IPS-15b (cell line): ENCODE data around the gene TBC1D17.

Experiments used
- H3K27me3 ChIP-seq: one replicate; pipeline ENCODE4 v1.6.1; 2013; ENCODE audit warnings: low read length; ENCODE audit not compliant: control insufficient read depth, insufficient read depth
- H3K36me3 ChIP-seq: one replicate; pipeline ENCODE4 v1.6.1; 2013; ENCODE audit warnings: low read length; ENCODE audit not compliant: control insufficient read depth, insufficient read depth
- H3K4me1 ChIP-seq: one replicate; pipeline ENCODE4 v1.6.1; 2013; ENCODE audit warnings: mild to moderate bottlenecking, low read length; ENCODE audit not compliant: control insufficient read depth, insufficient read depth
- H3K4me3 ChIP-seq: one replicate; pipeline ENCODE4 v1.5.1; 2013; ENCODE audit warnings: low read depth, low read length
- H3K9ac ChIP-seq: one replicate; pipeline ENCODE4 v1.6.1; 2013; ENCODE audit warnings: low read depth, mild to moderate bottlenecking, low read length
- H3K9me3 ChIP-seq: one replicate; pipeline ENCODE4 v1.6.1; 2013; ENCODE audit warnings: mild to moderate bottlenecking, low read length; ENCODE audit not compliant: control insufficient read depth, insufficient read depth

TBC1D17 gene

GRCh38 chr19:49875177-49875576, 2.3 kb upstream of the TBC1D17 start:
- Histone ChIP-seq H3K27me3 (no peaks in the 10 kb centered on the region), H3K4me1 (peaks cover 5% of the 10 kb centered on the region), H3K4me3 (peak overlapping the region; percentile 99), H3K9me3 (no peaks in the 10 kb centered on the region), H3K36me3 (peaks cover 10% of the 10 kb centered on the region), H3K9ac (peak overlapping the region; percentile 100)

GRCh38 chr19:49875857-49876421, 1.6 kb upstream of the TBC1D17 start:
- no peaks in the 10 kb centered on the region for H3K27me3 ChIP-seq
- H3K4me3 ChIP-seq = peak overlapping the region; percentile 99
- peaks cover 5% of the 10 kb centered on the region for H3K4me1 ChIP-seq
- H3K36me3 ChIP-seq = peaks cover 17% of the 10 kb centered on the region
- peak overlapping the region; percentile 100 for H3K9ac ChIP-seq
- no peaks in the 10 kb centered on the region for H3K9me3 ChIP-seq

- no peaks in the 10 kb centered on the region for H3K9me3 ChIP-seq
- peak overlapping the region; percentile 100 for H3K9ac ChIP-seq
- peaks cover 5% of the 10 kb centered on the region for H3K4me1 ChIP-seq
- peak overlapping the region; percentile 99 for H3K4me3 ChIP-seq
- H3K27me3 ChIP-seq = no peaks in the 10 kb centered on the region
- H3K36me3 ChIP-seq = peaks cover 23% of the 10 kb centered on the region
These were observed 981 bp upstream of the TBC1D17 start for GRCh38 chr19:49876422-49877019.

- peaks cover 38% of the 10 kb centered on the region for H3K36me3 ChIP-seq
- H3K9ac ChIP-seq = peak overlapping the region; percentile 85
- H3K4me1 ChIP-seq = peaks cover 5% of the 10 kb centered on the region
- no peaks in the 10 kb centered on the region for H3K27me3 ChIP-seq
- H3K9me3 ChIP-seq = no peaks in the 10 kb centered on the region
- H3K4me3 ChIP-seq = peak overlapping the region; percentile 99
These were observed 609 bp downstream of the TBC1D17 start for GRCh38 chr19:49877879-49878743.

GRCh38 chr19:49878744-49879070, 1.2 kb downstream of the TBC1D17 start:
- no peaks in the 10 kb centered on the region for H3K9me3 ChIP-seq
- H3K36me3 ChIP-seq = peaks cover 44% of the 10 kb centered on the region
- peak overlapping the region; percentile 99 for H3K4me3 ChIP-seq
- no peaks in the 10 kb centered on the region for H3K27me3 ChIP-seq
- peak overlapping the region; percentile 9 for H3K9ac ChIP-seq
- peaks cover 5% of the 10 kb centered on the region for H3K4me1 ChIP-seq

- Histone ChIP-seq H3K4me1 (peaks cover 5% of the 10 kb centered on the region), H3K27me3 (no peaks in the 10 kb centered on the region), H3K9ac (no peak overlapping the region), H3K4me3 (peak overlapping the region; percentile 99), H3K36me3 (peaks cover 51% of the 10 kb centered on the region), H3K9me3 (no peaks in the 10 kb centered on the region)
These were observed 1.9 kb downstream of the TBC1D17 start for GRCh38 chr19:49879243-49879963.

- Histone ChIP-seq H3K4me3 (no peak overlapping the region), H3K27me3 (no peaks in the 10 kb centered on the region), H3K4me1 (peaks cover 4% of the 10 kb centered on the region), H3K9me3 (no peaks in the 10 kb centered on the region), H3K9ac (no peak overlapping the region), H3K36me3 (peaks cover 56% of the 10 kb centered on the region)
These were observed 2.8 kb downstream of the TBC1D17 start for GRCh38 chr19:49880162-49880869.

GRCh38 chr19:49881186-49881585, 3.7 kb downstream of the TBC1D17 start:
- no peaks in the 10 kb centered on the region for H3K4me1 ChIP-seq
- no peak overlapping the region for H3K9ac ChIP-seq
- H3K9me3 ChIP-seq = no peaks in the 10 kb centered on the region
- no peaks in the 10 kb centered on the region for H3K27me3 ChIP-seq
- H3K4me3 ChIP-seq = no peak overlapping the region
- H3K36me3 ChIP-seq = peaks cover 56% of the 10 kb centered on the region

GRCh38 chr19:49881672-49882394, 4.3 kb downstream of the TBC1D17 start:
- Histone ChIP-seq H3K9ac (no peak overlapping the region), H3K27me3 (no peaks in the 10 kb centered on the region), H3K4me1 (no peaks in the 10 kb centered on the region), H3K9me3 (no peaks in the 10 kb centered on the region), H3K36me3 (peaks cover 56% of the 10 kb centered on the region), H3K4me3 (no peak overlapping the region)

GRCh38 chr19:49882643-49883042, 5.1 kb downstream of the TBC1D17 start:
- Histone ChIP-seq H3K36me3 (peaks cover 60% of the 10 kb centered on the region), H3K9me3 (no peaks in the 10 kb centered on the region), H3K4me1 (no peaks in the 10 kb centered on the region), H3K9ac (no peak overlapping the region), H3K4me3 (no peak overlapping the region), H3K27me3 (no peaks in the 10 kb centered on the region)

- Histone ChIP-seq H3K36me3 (peaks cover 60% of the 10 kb centered on the region), H3K4me3 (no peak overlapping the region), H3K9me3 (no peaks in the 10 kb centered on the region), H3K9ac (no peak overlapping the region), H3K27me3 (no peaks in the 10 kb centered on the region), H3K4me1 (no peaks in the 10 kb centered on the region)
These were observed 5.6 kb downstream of the TBC1D17 start for GRCh38 chr19:49883094-49883493.
